CD4-positive, alpha-beta T cell (primary cell): ENCODE measurements around the gene NT5C2. TPM values are rescaled to one million over a fixed set of nuclear protein-coding genes. Genes with fewer than 3 reads are reported as not detected.
"Not testable (repeated sequence)": the region's sequence is repeated elsewhere in the genome, so short reads cannot be mapped to it uniquely, and the experiment has no call there.

ENCODE experiments used
- ATAC-seq: fragments of 200-7000 bp; cut with Tn5 transposase; one replicate; pipeline ENCODE4 v1.10.0; 2022; ENCODE audit warnings: mild to moderate bottlenecking; ENCODE audit not compliant: poor library complexity
- CTCF ChIA-PET: fragments of 350-600 bp; sonication (Branson Sonifier 250); formaldehyde crosslinking; loops from one replicate; lab custom pipeline; 2021; ENCODE audit warnings: antibody characterized with exemption, inconsistent platforms; lab: Charles Lee
- POLR2A ChIA-PET: fragments of 350-600 bp; sonication (Branson Sonifier 250); formaldehyde crosslinking; loops from one replicate; lab custom pipeline; 2021; ENCODE audit warnings: antibody characterized with exemption, inconsistent platforms; lab: Charles Lee
- DNase-seq, 14 experiments: peaks; one replicate each; pipeline ENCODE4 v3.0.0-alpha.2; 2013 to 2020; ENCODE audit warnings: mixed read lengths in 2 of 14
- H3K27ac ChIP-seq, 2 donors: one replicate each; pipeline versions ENCODE4 v1.5.1 to v1.7.0; 2013; ENCODE audit warnings: low read length in 2 of 2, low read depth in 1 of 2, mild to moderate bottlenecking in 1 of 2
- H3K27me3 ChIP-seq, 2 experiments: 1 replicate in 1 of 2; 2 replicates in 1 of 2; pipeline versions ENCODE4 v1.6.1 to v1.7.0; 2013; ENCODE audit warnings: low read length in 2 of 2, control low read depth in 1 of 2, mild to moderate bottlenecking in 1 of 2, moderate library complexity in 1 of 2; ENCODE audit not compliant: insufficient read depth in 2 of 2, control insufficient read depth in 1 of 2
- H3K36me3 ChIP-seq: one replicate; pipeline ENCODE4 v1.6.1; 2013; ENCODE audit warnings: low read length, control low read depth; ENCODE audit not compliant: insufficient read depth
- H3K4me1 ChIP-seq: one replicate; pipeline ENCODE4 v1.6.1; 2013; ENCODE audit warnings: low read length, control low read depth; ENCODE audit not compliant: insufficient read depth
- H3K4me3 ChIP-seq: one replicate; pipeline ENCODE4 v1.5.1; 2013; ENCODE audit warnings: mild to moderate bottlenecking, low read length, moderate library complexity
- H3K9me3 ChIP-seq, 2 experiments: 1 replicate in 1 of 2; 2 replicates in 1 of 2; pipeline versions ENCODE4 v1.6.1 to v1.7.0; 2013; ENCODE audit warnings: low read length in 2 of 2, mild to moderate bottlenecking in 2 of 2, control low read depth in 1 of 2, moderate library complexity in 1 of 2; ENCODE audit not compliant: control insufficient read depth in 1 of 2, insufficient read depth in 1 of 2
- H3K27ac Mint-ChIP-seq: one replicate; pipeline ENCODE4 v1.8.0; 2020; ENCODE audit warnings: mixed read lengths
- H3K27me3 Mint-ChIP-seq: one replicate; pipeline ENCODE4 v1.8.0; 2021; ENCODE audit warnings: mixed read lengths
- H3K36me3 Mint-ChIP-seq: one replicate; pipeline ENCODE4 v1.8.0; 2021; ENCODE audit warnings: low read depth, mixed read lengths
- H3K4me1 Mint-ChIP-seq: one replicate; pipeline ENCODE4 v1.8.0; 2021; ENCODE audit warnings: low read depth, mixed read lengths
- H3K4me3 Mint-ChIP-seq: one replicate; pipeline ENCODE4 v1.8.0; 2020; ENCODE audit warnings: mild to moderate bottlenecking, mixed read lengths
- H3K9me3 Mint-ChIP-seq: one replicate; pipeline ENCODE4 v1.8.0; 2020; ENCODE audit warnings: mixed read lengths
- CTCF ChIP-seq: fragments of 200-600 bp; IDR thresholded peaks from one replicate; pipeline ENCODE4 v1.8.0; 2022; ENCODE audit warnings: antibody characterized with exemption, mild to moderate bottlenecking
- intact Hi-C, 2 experiments: fragments of 100-400 bp; cut with DNase I in 1 of 2; cut with micrococcal nuclease in 1 of 2; formaldehyde crosslinking; loops; one replicate each; pipeline versions ENCODE4 v1.15.1 to v1.9.0; 2023 to 2025; cut with DNase I, micrococcal nuclease
- total RNA-seq, 174 experiments: library from RNA in 2 of 174; stranded (reverse) in 2 of 174; gene quantifications; one replicate each; pipeline ENCODE4 v1.2.3 and lab custom pipeline; 2021 to 2026

The NT5C2 gene
- total RNA-seq, 2 experiments from 2014 or later: 43.2 to 47.8 TPM

- Mint-ChIP-seq H3K36me3 (peaks cover 8% of the 10 kb centered on the region), H3K27ac (no peak overlapping the region), H3K9me3 (peaks cover 4% of the 10 kb centered on the region), H3K4me1 (no peaks in the 10 kb centered on the region), H3K4me3 (no peak overlapping the region), H3K27me3 (no peaks in the 10 kb centered on the region)
- ATAC-seq: no peak
- CTCF ChIA-PET: no interaction called here
- H3K9me3 ChIP-seq: peaks cover 0 to 5% of the 10 kb centered on the region in 2 experiments
- POLR2A ChIA-PET: no interaction called here
- no peak for DNase-seq
- H3K27ac ChIP-seq: no peak overlapping the region
- H3K36me3 ChIP-seq: no peaks in the 10 kb centered on the region
- intact Hi-C loops: no loop called here
- no peak overlapping the region for H3K4me3 ChIP-seq
- H3K4me1 ChIP-seq: no peaks in the 10 kb centered on the region
- no peaks in the 10 kb centered on the region for H3K27me3 ChIP-seq
- TF ChIP-seq CTCF: no peak
Observed at GRCh38 chr10:103215601-103216000, 22.5 kb upstream of the NT5C2 start.

GRCh38 chr10:103210262-103210661 is 17.2 kb upstream of the NT5C2 start:
- ATAC-seq, H3K36me3 Mint-ChIP-seq, H3K4me3 ChIP-seq, H3K36me3 ChIP-seq, H3K27me3 Mint-ChIP-seq, H3K9me3 Mint-ChIP-seq, intact Hi-C loops, H3K27me3 ChIP-seq, POLR2A ChIA-PET, H3K4me1 ChIP-seq, H3K9me3 ChIP-seq, H3K27ac ChIP-seq, DNase-seq, H3K4me1 Mint-ChIP-seq, H3K4me3 Mint-ChIP-seq, H3K27ac Mint-ChIP-seq, CTCF ChIA-PET: not testable (repeated sequence)

- H3K4me1 Mint-ChIP-seq, H3K36me3 ChIP-seq, DNase-seq, CTCF ChIA-PET, H3K27ac ChIP-seq, ATAC-seq, H3K9me3 ChIP-seq, H3K4me3 Mint-ChIP-seq, H3K27ac Mint-ChIP-seq, POLR2A ChIA-PET, H3K4me3 ChIP-seq, H3K36me3 Mint-ChIP-seq, H3K4me1 ChIP-seq, H3K27me3 Mint-ChIP-seq, H3K9me3 Mint-ChIP-seq, H3K27me3 ChIP-seq, intact Hi-C loops: not testable (repeated sequence)
Observed at GRCh38 chr10:103207643-103208042, 14.6 kb upstream of the NT5C2 start.

GRCh38 chr10:103207141-103207540 is 14.1 kb upstream of the NT5C2 start:
- H3K27ac ChIP-seq: no peak overlapping the region
- H3K36me3 Mint-ChIP-seq: peaks cover 3% of the 10 kb centered on the region
- POLR2A ChIA-PET: no interaction called here
- no peaks in the 10 kb centered on the region for H3K36me3 ChIP-seq
- H3K4me1 ChIP-seq: no peaks in the 10 kb centered on the region
- H3K27me3 ChIP-seq: no peaks in the 10 kb centered on the region
- no peak for TF ChIP-seq CTCF
- peaks cover 2% of the 10 kb centered on the region for H3K9me3 Mint-ChIP-seq
- H3K4me3 Mint-ChIP-seq: no peak overlapping the region
- peaks cover 0 to 5% of the 10 kb centered on the region in 2 experiments for H3K9me3 ChIP-seq
- ATAC-seq (no peak), DNase-seq (no peak)
- CTCF ChIA-PET: no interaction called here
- H3K4me1 Mint-ChIP-seq: no peaks in the 10 kb centered on the region
- H3K27ac Mint-ChIP-seq: no peak overlapping the region
- intact Hi-C loops: no loop called here
- H3K27me3 Mint-ChIP-seq: no peaks in the 10 kb centered on the region
- no peak overlapping the region for H3K4me3 ChIP-seq

GRCh38 chr10:103206715-103207114 is 13.6 kb upstream of the NT5C2 start:
- H3K4me1 Mint-ChIP-seq, H3K27me3 ChIP-seq, H3K9me3 Mint-ChIP-seq, H3K4me3 ChIP-seq, H3K4me3 Mint-ChIP-seq, H3K4me1 ChIP-seq, H3K36me3 Mint-ChIP-seq, intact Hi-C loops, H3K27ac Mint-ChIP-seq, CTCF ChIA-PET, POLR2A ChIA-PET, ATAC-seq, H3K27me3 Mint-ChIP-seq, H3K27ac ChIP-seq, DNase-seq, H3K36me3 ChIP-seq, H3K9me3 ChIP-seq: not testable (repeated sequence)

- H3K9me3 ChIP-seq, H3K4me1 Mint-ChIP-seq, H3K36me3 Mint-ChIP-seq, H3K36me3 ChIP-seq, H3K9me3 Mint-ChIP-seq, H3K4me3 ChIP-seq, H3K27ac Mint-ChIP-seq, H3K27me3 Mint-ChIP-seq, H3K4me3 Mint-ChIP-seq, CTCF ChIA-PET, DNase-seq, ATAC-seq, H3K27ac ChIP-seq, H3K4me1 ChIP-seq, intact Hi-C loops, H3K27me3 ChIP-seq: not testable (repeated sequence)
- POLR2A ChIA-PET: interaction anchor here (1.5 kb wide), 1 partner anchor 14 kb away, joined by 4 read pairs; no protein-coding TSS in a partner anchor
Observed at GRCh38 chr10:103205401-103205800, 12.3 kb upstream of the NT5C2 start.
